OCI-LY7 (cell line): ENCODE results near the gene C12orf50. TPM values are rescaled to one million over a fixed set of nuclear protein-coding genes. Genes with fewer than 3 reads are reported as not detected.

Experiments used
- BruUV-seq: library from RNA; stranded (reverse); fragments of 400-500 nt; replicated peaks from 2 replicates; lab custom pipeline; 2021; lab: Mats Ljungman, UMichigan
- CTCF ChIA-PET: fragments of 300-600 bp; sonication (Branson Sonifier 250); formaldehyde crosslinking; loops from one replicate; lab custom pipeline; 2022; ENCODE audit warnings: antibody characterized with exemption; ENCODE audit not compliant: unreplicated experiment; lab: Charles Lee
- POLR2A ChIA-PET: fragments of 300-600 bp; sonication (Branson Sonifier 250); formaldehyde crosslinking; loops from one replicate; lab custom pipeline; 2022; ENCODE audit warnings: antibody characterized with exemption; lab: Charles Lee
- DNase-seq: peaks from one replicate; pipeline ENCODE4 v3.0.0-alpha.2; 2015; ENCODE audit warnings: low spot score
- H2AFZ ChIP-seq: fragments of 200-600 bp; sonication (generic), shearing (Covaris generic); 2 replicates; pipeline ENCODE4 v1.6.1; 2014; ENCODE audit warnings: mild to moderate bottlenecking, antibody characterized with exemption, low read length, moderate library complexity
- H3K27ac ChIP-seq: fragments of 200-600 bp; sonication (generic); 2 replicates; pipeline ENCODE4 v1.5.1; 2014; ENCODE audit warnings: mixed run types, low read depth, mild to moderate bottlenecking, moderate library complexity, low read length, inconsistent platforms; ENCODE audit not compliant: poor library complexity, severe bottlenecking
- H3K36me3 ChIP-seq: fragments of 200-600 bp; sonication (generic); 2 replicates; pipeline ENCODE4 v1.6.1; 2014; ENCODE audit warnings: mild to moderate bottlenecking, antibody characterized with exemption, low read length, moderate library complexity, mixed read lengths; ENCODE audit not compliant: insufficient read depth
- H3K4me1 ChIP-seq: fragments of 200-600 bp; sonication (generic); 2 replicates; pipeline ENCODE4 v1.5.1; 2014; ENCODE audit warnings: mild to moderate bottlenecking, low read length; ENCODE audit not compliant: insufficient read depth, poor library complexity, severe bottlenecking
- H3K4me2 ChIP-seq: fragments of 200-600 bp; sonication (generic); 2 replicates; pipeline ENCODE4 v1.6.1; 2014; ENCODE audit warnings: mild to moderate bottlenecking, low read length
- H3K4me3 ChIP-seq: fragments of 200-600 bp; sonication (generic); 2 replicates; pipeline ENCODE4 v1.5.1; 2014; ENCODE audit warnings: mild to moderate bottlenecking, low read depth, low read length; ENCODE audit not compliant: poor library complexity, severe bottlenecking
- H3K79me2 ChIP-seq: fragments of 200-600 bp; sonication (generic); 2 replicates; pipeline ENCODE4 v1.6.1; 2016; ENCODE audit warnings: low read depth, mild to moderate bottlenecking, low read length, moderate library complexity, mixed read lengths; ENCODE audit not compliant: insufficient read depth
- H3K9me2 ChIP-seq: fragments of 200-600 bp; sonication (generic); 2 replicates; pipeline ENCODE4 v1.6.1; 2016; ENCODE audit warnings: mild to moderate bottlenecking, low read length, mixed read lengths; ENCODE audit not compliant: insufficient read depth
- H3K9me3 ChIP-seq: fragments of 200-600 bp; sonication (generic); 2 replicates; pipeline ENCODE4 v1.6.1; 2014; ENCODE audit warnings: mild to moderate bottlenecking, mixed run types, low read length, mixed read lengths
- H4K20me1 ChIP-seq: fragments of 200-600 bp; sonication (generic); 2 replicates; pipeline ENCODE4 v1.6.1; 2014; ENCODE audit warnings: mild to moderate bottlenecking, antibody characterized with exemption, low read length, moderate library complexity, mixed read lengths; ENCODE audit not compliant: insufficient read depth
- EZH2phosphoT487 ChIP-seq: fragments of 200-600 bp; sonication (generic); IDR thresholded peaks from 2 replicates; pipeline ENCODE4 v1.6.1; 2018; ENCODE audit warnings: low read depth, borderline replicate concordance, mild to moderate bottlenecking, mixed run types, antibody characterized with exemption, low read length, moderate library complexity, mixed read lengths
- intact Hi-C: fragments of 100-400 bp; cut with micrococcal nuclease; formaldehyde crosslinking; loops from one replicate; pipeline ENCODE4 v1.10.0; 2022; ENCODE audit not compliant: unreplicated experiment
- total RNA-seq, 2 experiments: library from RNA; depleted of rRNA in 1 of 2; stranded (reverse); fragments of >200 nt in 1 of 2; shearing (Covaris generic) in 1 of 2; gene quantifications; 2 replicates each; pipeline ENCODE4 v1.2.3, GENCODE V29; 2014 to 2022
- TF ChIP-seq, protein P1 (sequence below): fragments of 200-600 bp; sonication (generic); conservative IDR thresholded peaks from 2 replicates; pipeline ENCODE4 v1.5.1; 2014; ENCODE audit warnings: mild to moderate bottlenecking, antibody characterized with exemption, low read length, moderate library complexity, mixed read lengths

The C12orf50 gene
- total RNA-seq, 2 experiments from 2014 or later, result 0.08 TPM; not detected in 1

DNA sequence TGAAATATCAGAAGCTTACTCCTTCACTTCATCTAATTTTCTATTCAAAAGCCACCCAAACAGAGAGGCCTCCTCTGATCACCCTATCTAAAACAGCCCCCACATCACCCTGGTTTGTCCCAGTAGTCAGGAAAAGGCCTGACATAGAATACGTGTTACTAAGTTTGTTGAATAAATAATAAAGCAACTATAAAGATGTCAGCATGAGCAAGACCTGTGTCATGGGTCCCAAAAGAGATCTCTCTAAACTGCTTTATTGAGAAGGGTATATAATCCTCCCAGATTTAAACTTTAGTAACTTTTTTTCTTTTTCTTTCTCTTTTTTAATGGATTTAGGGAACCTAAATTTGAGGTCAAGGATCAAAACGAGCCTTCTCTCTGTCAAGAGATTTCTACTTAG, 27.4 kb upstream of the C12orf50 start:
- CTCF ChIA-PET, result no interaction called here
- intact Hi-C loops, result no loop called here
- no peak overlapping the region for H3K27ac ChIP-seq
- H3K36me3 ChIP-seq, result peaks cover 62% of the 10 kb centered on the region; the same call in 1 of the 2 replicates
- BruUV-seq, result no TSS peak
- H3K4me2 ChIP-seq, result no peak overlapping the region
- POLR2A ChIA-PET, result interaction anchor here (0.5 to 2.0 kb wide), 3 partner anchors 14 to 1261 kb away, joined by 3 to 6 read pairs (median 3); no protein-coding TSS in a partner anchor
- H3K4me1 ChIP-seq, result no peaks in the 10 kb centered on the region
- TF ChIP-seq, protein P1, sequence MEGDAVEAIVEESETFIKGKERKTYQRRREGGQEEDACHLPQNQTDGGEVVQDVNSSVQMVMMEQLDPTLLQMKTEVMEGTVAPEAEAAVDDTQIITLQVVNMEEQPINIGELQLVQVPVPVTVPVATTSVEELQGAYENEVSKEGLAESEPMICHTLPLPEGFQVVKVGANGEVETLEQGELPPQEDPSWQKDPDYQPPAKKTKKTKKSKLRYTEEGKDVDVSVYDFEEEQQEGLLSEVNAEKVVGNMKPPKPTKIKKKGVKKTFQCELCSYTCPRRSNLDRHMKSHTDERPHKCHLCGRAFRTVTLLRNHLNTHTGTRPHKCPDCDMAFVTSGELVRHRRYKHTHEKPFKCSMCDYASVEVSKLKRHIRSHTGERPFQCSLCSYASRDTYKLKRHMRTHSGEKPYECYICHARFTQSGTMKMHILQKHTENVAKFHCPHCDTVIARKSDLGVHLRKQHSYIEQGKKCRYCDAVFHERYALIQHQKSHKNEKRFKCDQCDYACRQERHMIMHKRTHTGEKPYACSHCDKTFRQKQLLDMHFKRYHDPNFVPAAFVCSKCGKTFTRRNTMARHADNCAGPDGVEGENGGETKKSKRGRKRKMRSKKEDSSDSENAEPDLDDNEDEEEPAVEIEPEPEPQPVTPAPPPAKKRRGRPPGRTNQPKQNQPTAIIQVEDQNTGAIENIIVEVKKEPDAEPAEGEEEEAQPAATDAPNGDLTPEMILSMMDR, result no peak
- no peak for TF ChIP-seq EZH2phosphoT487
- H3K9me2 ChIP-seq, result no peaks in the 10 kb centered on the region
- no peaks in the 10 kb centered on the region for H4K20me1 ChIP-seq
- no peak for DNase-seq
- no peak overlapping the region for H2AFZ ChIP-seq
- no peaks in the 10 kb centered on the region for H3K79me2 ChIP-seq
- no peak overlapping the region for H3K4me3 ChIP-seq
- H3K9me3 ChIP-seq, result no peaks in the 10 kb centered on the region

DNA sequence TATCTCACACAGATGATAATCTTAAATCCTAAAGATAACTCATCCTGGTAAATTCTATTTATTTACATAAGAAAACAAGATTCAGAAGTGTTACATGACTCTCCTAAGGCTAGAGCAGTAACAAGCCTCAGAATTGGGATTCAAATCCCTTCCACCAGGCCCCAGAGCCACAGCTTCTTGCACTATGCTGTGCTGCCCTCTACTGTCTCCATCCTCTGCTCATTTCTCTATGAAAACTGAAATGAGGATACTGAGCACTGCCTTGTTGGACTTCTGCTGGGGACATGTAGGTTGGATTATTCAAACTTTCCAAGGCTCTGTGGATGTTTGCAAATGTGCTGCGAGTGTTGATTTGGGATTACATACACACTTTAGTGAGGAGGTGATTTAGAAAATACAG, 23.5 kb upstream of the C12orf50 start:
- DNase-seq, result peak; percentile 30
- intact Hi-C loops, result no loop called here

DNA sequence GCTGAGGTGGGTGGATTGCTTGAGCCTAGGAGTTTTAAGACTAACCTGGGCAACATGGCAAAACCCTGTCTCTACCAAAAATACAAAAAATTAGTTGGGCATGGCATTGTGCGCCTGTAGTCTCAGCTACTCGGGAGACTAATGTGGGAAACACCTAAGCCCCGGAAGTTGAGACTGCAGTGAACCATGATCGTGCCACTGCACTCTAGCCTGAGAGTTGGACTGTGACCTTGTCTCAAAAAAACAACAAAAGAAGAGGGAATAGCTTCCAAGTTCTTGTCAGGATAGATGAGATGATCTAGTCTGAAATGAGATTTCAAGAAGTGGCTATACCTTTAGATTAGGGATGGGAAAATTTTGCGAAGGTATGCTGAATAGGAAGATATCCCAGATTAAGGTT, 14.8 kb upstream of the C12orf50 start:
- no peak overlapping the region for H3K27ac ChIP-seq
- H3K79me2 ChIP-seq, result peaks cover 21% of the 10 kb centered on the region; the same call in 1 of the 2 replicates
- no peak overlapping the region for H3K4me3 ChIP-seq
- H2AFZ ChIP-seq, result no peak overlapping the region
- DNase-seq, result no peak
- H3K9me2 ChIP-seq, result no peaks in the 10 kb centered on the region
- no peaks in the 10 kb centered on the region for H3K9me3 ChIP-seq
- no peak overlapping the region for H3K4me2 ChIP-seq
- ChIA-PET POLR2A (interaction anchor here (0.7 kb wide), 1 partner anchor 9 kb away, joined by 3 read pairs; a partner anchor contains a TSS), CTCF (no interaction called here)
- no peaks in the 10 kb centered on the region for H3K4me1 ChIP-seq
- peaks cover 6% of the 10 kb centered on the region; the same call in 1 of the 2 replicates for H4K20me1 ChIP-seq
- BruUV-seq, result no TSS peak
- intact Hi-C loops, result no loop called here
- H3K36me3 ChIP-seq, result peaks cover 83% of the 10 kb centered on the region
- TF ChIP-seq, protein P1, result no peak
- no peak for TF ChIP-seq EZH2phosphoT487

More for the DNA sequence above, 23.5 kb upstream of the C12orf50 start:
- H3K4me3 ChIP-seq, result no peak overlapping the region
- POLR2A ChIA-PET, result interaction anchor here (0.6 to 1.2 kb wide), 3 partner anchors 17 to 1294 kb away, joined by 3 to 4 read pairs (median 3); a partner anchor contains a TSS
- TF ChIP-seq, protein P1, result peak; percentile 75
- TF ChIP-seq EZH2phosphoT487, result no peak
- no peak overlapping the region for H2AFZ ChIP-seq
- no peaks in the 10 kb centered on the region for H3K4me1 ChIP-seq
- H3K36me3 ChIP-seq, result peaks cover 69% of the 10 kb centered on the region
- H3K9me2 ChIP-seq, result no peaks in the 10 kb centered on the region
- BruUV-seq, result no TSS peak
- H4K20me1 ChIP-seq, result no peaks in the 10 kb centered on the region
- H3K9me3 ChIP-seq, result no peaks in the 10 kb centered on the region
- CTCF ChIA-PET, result no interaction called here
- no peak overlapping the region for H3K4me2 ChIP-seq
- H3K27ac ChIP-seq, result no peak overlapping the region
- no peaks in the 10 kb centered on the region for H3K79me2 ChIP-seq
